Measurements from ENCODE around the gene ARL15. TPM values are rescaled to one million over a fixed set of nuclear protein-coding genes. Genes with fewer than 3 reads are reported as not detected.

Gene ARL15
- total and polyA plus RNA-seq, 8 donors = 20.2 to 27.7 (median 25.1) TPM

GRCh38 chr5:53917095-53917494 lies 393.3 kb downstream of the ARL15 start:
- Histone ChIP-seq H3K9me3 (no peaks in the 10 kb centered on the region), H3K27me3 (no peaks in the 10 kb centered on the region), H3K27ac (no peak overlapping the region), H3K4me1 (no peaks in the 10 kb centered on the region), H3K4me3 (no peak overlapping the region), H3K36me3 (no peaks in the 10 kb centered on the region)
- TF ChIP-seq, protein P1, sequence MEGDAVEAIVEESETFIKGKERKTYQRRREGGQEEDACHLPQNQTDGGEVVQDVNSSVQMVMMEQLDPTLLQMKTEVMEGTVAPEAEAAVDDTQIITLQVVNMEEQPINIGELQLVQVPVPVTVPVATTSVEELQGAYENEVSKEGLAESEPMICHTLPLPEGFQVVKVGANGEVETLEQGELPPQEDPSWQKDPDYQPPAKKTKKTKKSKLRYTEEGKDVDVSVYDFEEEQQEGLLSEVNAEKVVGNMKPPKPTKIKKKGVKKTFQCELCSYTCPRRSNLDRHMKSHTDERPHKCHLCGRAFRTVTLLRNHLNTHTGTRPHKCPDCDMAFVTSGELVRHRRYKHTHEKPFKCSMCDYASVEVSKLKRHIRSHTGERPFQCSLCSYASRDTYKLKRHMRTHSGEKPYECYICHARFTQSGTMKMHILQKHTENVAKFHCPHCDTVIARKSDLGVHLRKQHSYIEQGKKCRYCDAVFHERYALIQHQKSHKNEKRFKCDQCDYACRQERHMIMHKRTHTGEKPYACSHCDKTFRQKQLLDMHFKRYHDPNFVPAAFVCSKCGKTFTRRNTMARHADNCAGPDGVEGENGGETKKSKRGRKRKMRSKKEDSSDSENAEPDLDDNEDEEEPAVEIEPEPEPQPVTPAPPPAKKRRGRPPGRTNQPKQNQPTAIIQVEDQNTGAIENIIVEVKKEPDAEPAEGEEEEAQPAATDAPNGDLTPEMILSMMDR (IDR thresholded peaks at IDR 0.05) = no peak
- DNase-seq (no peak), ATAC-seq (no peak)
- intact Hi-C loops (cut with DNase I) = no loop called here

DNA sequence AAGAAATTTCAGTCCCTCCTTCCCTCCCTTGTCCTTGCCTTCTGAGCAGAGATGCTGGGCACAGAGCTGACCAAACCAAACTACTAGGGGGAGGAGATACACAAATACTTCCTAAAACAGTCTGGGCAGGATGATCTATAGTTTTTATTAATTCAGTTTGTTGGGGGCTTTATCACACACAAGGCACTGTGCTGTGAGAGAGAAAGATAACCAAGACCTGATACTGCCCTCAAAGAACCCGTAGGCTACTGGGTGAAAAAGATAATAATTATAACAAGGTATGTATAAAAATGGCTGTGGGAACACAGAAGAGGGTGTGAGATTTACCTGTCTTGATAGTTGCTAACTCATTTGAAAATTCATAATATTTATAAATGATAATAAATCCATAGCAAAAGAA lies 395.3 kb downstream of the ARL15 start:
- no peak for DNase-seq
- no peaks in the 10 kb centered on the region for H3K9me3 ChIP-seq
- no peaks in the 10 kb centered on the region for H3K36me3 ChIP-seq
- H3K4me3 ChIP-seq = no peak overlapping the region
- H3K27ac ChIP-seq = no peak overlapping the region
- H3K27me3 ChIP-seq = no peaks in the 10 kb centered on the region
- TF ChIP-seq, protein P1 (IDR thresholded peaks at IDR 0.05) = no peak
- no peaks in the 10 kb centered on the region for H3K4me1 ChIP-seq
- intact Hi-C loops (cut with DNase I) = no loop called here
- no peak for ATAC-seq

GRCh38 chr5:53913941-53914340 lies 396.4 kb downstream of the ARL15 start:
- Histone ChIP-seq H3K4me1 (no peaks in the 10 kb centered on the region), H3K4me3 (no peak overlapping the region), H3K36me3 (no peaks in the 10 kb centered on the region), H3K9me3 (no peaks in the 10 kb centered on the region), H3K27ac (no peak overlapping the region), H3K27me3 (no peaks in the 10 kb centered on the region)
- TF ChIP-seq, protein P1 (IDR thresholded peaks at IDR 0.05) = no peak
- intact Hi-C loops (cut with DNase I) = no loop called here
- DNase-seq = no peak
- no peak for ATAC-seq

DNA sequence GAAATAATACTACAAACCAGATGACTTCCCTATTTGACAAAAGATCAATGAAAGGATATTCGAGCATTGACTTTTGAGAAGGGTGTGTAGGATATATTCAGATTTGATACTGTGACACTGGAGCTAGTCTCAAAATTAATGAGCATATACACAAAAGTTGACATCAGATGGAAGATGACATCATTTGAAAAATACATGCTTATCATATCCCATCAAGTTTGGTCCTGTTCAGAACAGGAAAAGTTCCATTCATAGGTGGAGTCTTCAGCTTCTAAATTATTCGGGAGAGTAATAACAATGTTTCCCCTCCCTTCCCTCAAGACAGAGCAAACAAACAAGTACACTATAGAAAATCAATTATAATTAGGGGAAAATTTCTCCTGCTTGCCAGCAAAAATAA lies 401.6 kb downstream of the ARL15 start:
- intact Hi-C loops (cut with DNase I) = no loop called here
- H3K36me3 ChIP-seq = no peaks in the 10 kb centered on the region
- no peaks in the 10 kb centered on the region for H3K27me3 ChIP-seq
- H3K27ac ChIP-seq = no peak overlapping the region
- DNase-seq (no peak), ATAC-seq (no peak)
- TF ChIP-seq, protein P1 (IDR thresholded peaks at IDR 0.05) = no peak
- H3K4me3 ChIP-seq = no peak overlapping the region
- no peaks in the 10 kb centered on the region for H3K4me1 ChIP-seq
- no peaks in the 10 kb centered on the region for H3K9me3 ChIP-seq

- intact Hi-C loops (cut with DNase I) = no loop called here
- Histone ChIP-seq H3K4me3 (no peak overlapping the region), H3K27me3 (no peaks in the 10 kb centered on the region), H3K36me3 (no peaks in the 10 kb centered on the region), H3K9me3 (no peaks in the 10 kb centered on the region), H3K4me1 (no peaks in the 10 kb centered on the region), H3K27ac (no peak overlapping the region)
- DNase-seq (no peak), ATAC-seq (no peak)
- TF ChIP-seq, protein P1 (IDR thresholded peaks at IDR 0.05) = no peak
Observed at GRCh38 chr5:53907827-53908226, 402.5 kb downstream of the ARL15 start.
